DOHH2 (cell line): Measurements from ENCODE around the gene MROH8.

Experiments used
- CTCF ChIP-seq: fragments of 200-600 bp; sonication (generic); IDR thresholded peaks from one replicate; pipeline ENCODE4 v1.5.1; 2014; ENCODE audit warnings: antibody characterized with exemption, mild to moderate bottlenecking, low read depth, low read length; ENCODE audit not compliant: poor library complexity, severe bottlenecking
- EZH2phosphoT487 ChIP-seq: fragments of 200-600 bp; sonication (generic); IDR thresholded peaks from 2 replicates; pipeline ENCODE4 v1.6.1; 2017; ENCODE audit warnings: borderline replicate concordance, mild to moderate bottlenecking, antibody characterized with exemption, low read length, moderate library complexity, mixed read lengths

- no peak for TF ChIP-seq CTCF
- TF ChIP-seq EZH2phosphoT487 = no peak
Observed at GRCh38 chr20:37172836-37173235, 6.5 kb downstream of the MROH8 start.
